Measurements from ENCODE around the gene PRKCZ. TPM values are rescaled to one million over a fixed set of nuclear protein-coding genes. Genes with fewer than 3 reads are reported as not detected.

The PRKCZ gene
- total and polyA plus RNA-seq, 4 donors: 4.8 to 9.9 (median 8.4) TPM

- TF ChIP-seq CTCF (IDR thresholded peaks at IDR 0.05; ENCODE audit: low read depth, low read length, missing input control): no peak
Observed at GRCh38 chr1:2033165-2033564, 17.0 kb upstream of the PRKCZ start (continued).

GRCh38 chr1:2036287-2036686 is 13.9 kb upstream of the PRKCZ start:
- no peaks in the 10 kb centered on the region for H3K9me3 ChIP-seq (ENCODE audit: control insufficient read depth in 4 of 4, low read length in 3 of 4)
- no peaks in the 10 kb centered on the region for H3K4me1 ChIP-seq (ENCODE audit: control insufficient read depth in 4 of 4, insufficient read depth in 4 of 4, low read length in 3 of 4)
- WGBS: 85% methylated on average over 15 of the region's 15 CpGs
- no peak overlapping the region for H3K4me3 ChIP-seq (ENCODE audit: low read depth in 1 of 3, low read length in 3 of 3)
- no peaks in the 10 kb centered on the region for H3K36me3 ChIP-seq (ENCODE audit: control insufficient read depth in 4 of 4, insufficient read depth in 3 of 4, low read depth in 1 of 4, low read length in 3 of 4)
- no peak overlapping the region for H3K27ac ChIP-seq (ENCODE audit: low read depth in 1 of 2, low read length in 2 of 2)
- H3K9ac ChIP-seq (ENCODE audit: low read depth in 1 of 2, low read length in 2 of 2): no peak overlapping the region
- TF ChIP-seq CTCF (IDR thresholded peaks at IDR 0.05; ENCODE audit: low read depth, low read length, missing input control) (no peak), REST (IDR thresholded peaks at IDR 0.05) (no peak), SP1 (IDR thresholded peaks at IDR 0.05) (no peak), NR2F2 (IDR thresholded peaks at IDR 0.05) (no peak)
- DNase-seq (ENCODE audit: low spot score): no peak
- peaks cover 0 to 2% (median 0%) of the 10 kb centered on the region in 4 donors for H3K27me3 ChIP-seq (ENCODE audit: control insufficient read depth in 4 of 4, insufficient read depth in 4 of 4, low read length in 3 of 4)

GRCh38 chr1:2037314-2037979 is 12.8 kb upstream of the PRKCZ start:
- Histone ChIP-seq H3K9me3 (ENCODE audit: control insufficient read depth in 4 of 4, low read length in 3 of 4) (no peaks in the 10 kb centered on the region), H3K27ac (ENCODE audit: low read depth in 1 of 2, low read length in 2 of 2) (no peak overlapping the region), H3K9ac (ENCODE audit: low read depth in 1 of 2, low read length in 2 of 2) (no peak overlapping the region), H3K4me1 (ENCODE audit: control insufficient read depth in 4 of 4, insufficient read depth in 4 of 4, low read length in 3 of 4) (no peaks in the 10 kb centered on the region), H3K27me3 (ENCODE audit: control insufficient read depth in 4 of 4, insufficient read depth in 4 of 4, low read length in 3 of 4) (peaks cover 0 to 2% (median 0%) of the 10 kb centered on the region in 4 donors), H3K4me3 (ENCODE audit: low read depth in 1 of 3, low read length in 3 of 3) (no peak overlapping the region), H3K36me3 (ENCODE audit: control insufficient read depth in 4 of 4, insufficient read depth in 3 of 4, low read depth in 1 of 4, low read length in 3 of 4) (no peaks in the 10 kb centered on the region)
- DNase-seq (ENCODE audit: low spot score): no peak
- WGBS: 75% methylated on average over 18 of the region's 18 CpGs
- TF ChIP-seq SP1 (IDR thresholded peaks at IDR 0.05) (no peak), RXRA (IDR thresholded peaks at IDR 0.05) (no peak), YY1 (IDR thresholded peaks at IDR 0.05) (no peak), CTCF (IDR thresholded peaks at IDR 0.05; ENCODE audit: low read depth, low read length, missing input control) (no peak), MAX (IDR thresholded peaks at IDR 0.05) (no peak), ZBTB33 (IDR thresholded peaks at IDR 0.05) (no peak), NR2F2 (IDR thresholded peaks at IDR 0.05) (no peak), EGR1 (IDR thresholded peaks at IDR 0.05; ENCODE audit: low read depth in 2 of 2) (no peak)
